ENCODE data around the gene FRS2.
"Not testable (repeated sequence)": the region's sequence is repeated elsewhere in the genome, so short reads cannot be mapped to it uniquely, and the experiment has no call there.

The FRS2 gene

GRCh38 chr12:69598174-69598753 is 128.1 kb downstream of the FRS2 start:
- H3K9me3 ChIP-seq (ENCODE audit: severe bottlenecking) = no peaks in the 10 kb centered on the region
- TF ChIP-seq CTCF (IDR thresholded peaks at IDR 0.05; ENCODE audit: poor library complexity, severe bottlenecking) = no peak
- peaks cover 88% of the 10 kb centered on the region for H3K36me3 ChIP-seq (ENCODE audit: low read depth)
- H3K4me3 ChIP-seq (ENCODE audit: severe bottlenecking) = no peak overlapping the region
- ATAC-seq (ENCODE audit: low read depth) (no peak), DNase-seq (ENCODE audit: low spot score) (no peak)
- H3K27me3 ChIP-seq (ENCODE audit: insufficient read depth, poor library complexity, severe bottlenecking) = no peaks in the 10 kb centered on the region
- H3K27ac ChIP-seq (ENCODE audit: poor library complexity, severe bottlenecking) = no peak overlapping the region
- H3K4me1 ChIP-seq (ENCODE audit: insufficient read depth, poor library complexity, severe bottlenecking) = no peaks in the 10 kb centered on the region

- no peak for TF ChIP-seq CTCF (IDR thresholded peaks at IDR 0.05; ENCODE audit: poor library complexity, severe bottlenecking)
- Histone ChIP-seq H3K4me3 (ENCODE audit: severe bottlenecking) (no peak overlapping the region), H3K4me1 (ENCODE audit: insufficient read depth, poor library complexity, severe bottlenecking) (no peaks in the 10 kb centered on the region), H3K27ac (ENCODE audit: poor library complexity, severe bottlenecking) (no peak overlapping the region), H3K27me3 (ENCODE audit: insufficient read depth, poor library complexity, severe bottlenecking) (no peaks in the 10 kb centered on the region), H3K9me3 (ENCODE audit: severe bottlenecking) (no peaks in the 10 kb centered on the region), H3K36me3 (ENCODE audit: low read depth) (peaks cover 65% of the 10 kb centered on the region)
- no peak for ATAC-seq (ENCODE audit: low read depth)
- DNase-seq (ENCODE audit: low spot score) = no peak
These were observed 130.6 kb downstream of the FRS2 start for GRCh38 chr12:69600804-69601203.

GRCh38 chr12:69601962-69602685 is 131.9 kb downstream of the FRS2 start:
- no peak for TF ChIP-seq CTCF (IDR thresholded peaks at IDR 0.05; ENCODE audit: poor library complexity, severe bottlenecking)
- no peaks in the 10 kb centered on the region for H3K27me3 ChIP-seq (ENCODE audit: insufficient read depth, poor library complexity, severe bottlenecking)
- H3K27ac ChIP-seq (ENCODE audit: poor library complexity, severe bottlenecking) = no peak overlapping the region
- H3K9me3 ChIP-seq (ENCODE audit: severe bottlenecking) = no peaks in the 10 kb centered on the region
- no peak overlapping the region for H3K4me3 ChIP-seq (ENCODE audit: severe bottlenecking)
- H3K4me1 ChIP-seq (ENCODE audit: insufficient read depth, poor library complexity, severe bottlenecking) = no peaks in the 10 kb centered on the region
- no peak; the same call in 2 of the 3 replicates for ATAC-seq (ENCODE audit: low read depth)
- no peak for DNase-seq (ENCODE audit: low spot score)
- H3K36me3 ChIP-seq (ENCODE audit: low read depth) = peaks cover 51% of the 10 kb centered on the region

GRCh38 chr12:69602954-69603353 is 132.8 kb downstream of the FRS2 start:
- H3K36me3 ChIP-seq (ENCODE audit: low read depth) = peaks cover 43% of the 10 kb centered on the region
- no peaks in the 10 kb centered on the region for H3K4me1 ChIP-seq (ENCODE audit: insufficient read depth, poor library complexity, severe bottlenecking)

GRCh38 chr12:69603556-69603955 is 133.4 kb downstream of the FRS2 start:
- peaks cover 37% of the 10 kb centered on the region for H3K36me3 ChIP-seq (ENCODE audit: low read depth)

More at GRCh38 chr12:69602954-69603353, 132.8 kb downstream of the FRS2 start:
- no peak for TF ChIP-seq CTCF (IDR thresholded peaks at IDR 0.05; ENCODE audit: poor library complexity, severe bottlenecking)
- DNase-seq (ENCODE audit: low spot score) = no peak
- no peak; the same call in 2 of the 3 replicates for ATAC-seq (ENCODE audit: low read depth)
- Histone ChIP-seq H3K9me3 (ENCODE audit: severe bottlenecking) (no peaks in the 10 kb centered on the region), H3K27me3 (ENCODE audit: insufficient read depth, poor library complexity, severe bottlenecking) (no peaks in the 10 kb centered on the region), H3K4me3 (ENCODE audit: severe bottlenecking) (no peak overlapping the region), H3K27ac (ENCODE audit: poor library complexity, severe bottlenecking) (no peak overlapping the region)

GRCh38 chr12:69604275-69604674 is 134.1 kb downstream of the FRS2 start:
- not testable (repeated sequence) for H3K9me3 ChIP-seq (ENCODE audit: severe bottlenecking); H3K27me3 ChIP-seq (ENCODE audit: insufficient read depth, poor library complexity, severe bottlenecking); ATAC-seq (ENCODE audit: low read depth); DNase-seq (ENCODE audit: low spot score); H3K27ac ChIP-seq (ENCODE audit: poor library complexity, severe bottlenecking); H3K4me3 ChIP-seq (ENCODE audit: severe bottlenecking); H3K4me1 ChIP-seq (ENCODE audit: insufficient read depth, poor library complexity, severe bottlenecking)
- peaks cover 30% of the 10 kb centered on the region for H3K36me3 ChIP-seq (ENCODE audit: low read depth)

More at GRCh38 chr12:69603556-69603955, 133.4 kb downstream of the FRS2 start:
- ATAC-seq (ENCODE audit: low read depth); H3K27ac ChIP-seq (ENCODE audit: poor library complexity, severe bottlenecking); H3K4me3 ChIP-seq (ENCODE audit: severe bottlenecking); H3K27me3 ChIP-seq (ENCODE audit: insufficient read depth, poor library complexity, severe bottlenecking); DNase-seq (ENCODE audit: low spot score); H3K9me3 ChIP-seq (ENCODE audit: severe bottlenecking); H3K4me1 ChIP-seq (ENCODE audit: insufficient read depth, poor library complexity, severe bottlenecking): not testable (repeated sequence)
